Measurements from ENCODE around the gene COQ10B. TPM values are rescaled to one million over a fixed set of nuclear protein-coding genes. Genes with fewer than 3 reads are reported as not detected.
"Not testable (repeated sequence)": the region's sequence is repeated elsewhere in the genome, so short reads cannot be mapped to it uniquely, and the experiment has no call there.

The COQ10B gene
- total RNA-seq (2014; rRNA removed; shearing (Covaris generic); ENCODE audit: low replicate concordance), result 28.5 and 41.3 TPM in 2 replicates

- DNase-seq, result peak; percentile 99
- 0 out of 2 replicates have a peak, but pooled peaks cover 3% of the 10 kb centered on the region for H3K9me3 ChIP-seq
- no peaks in the 10 kb centered on the region for H3K36me3 ChIP-seq
- no peaks in the 10 kb centered on the region for H3K27me3 ChIP-seq
- peak within 1 kb of the TSS; percentile 89 for H3K4me3 ChIP-seq
Observed at GRCh38 chr2:197453123-197453913, at the start of gene COQ10B. Gene COQ10B (plus strand): TSS chr2:197453552. CDS start chr2:197453561, 9 bp downstream.

GRCh38 chr2:197405582-197405981, 47.8 kb upstream of the COQ10B start:
- no peaks in the 10 kb centered on the region for H3K27me3 ChIP-seq
- H3K4me3 ChIP-seq, result no peak overlapping the region
- peaks cover 90% of the 10 kb centered on the region for H3K36me3 ChIP-seq
- DNase-seq, result no peak
- H3K9me3 ChIP-seq, result no peaks in the 10 kb centered on the region

- no peaks in the 10 kb centered on the region for H3K9me3 ChIP-seq
- no peaks in the 10 kb centered on the region for H3K27me3 ChIP-seq
- H3K36me3 ChIP-seq, result peaks cover 76% of the 10 kb centered on the region
- H3K4me3 ChIP-seq, result no peak overlapping the region
- DNase-seq, result no peak
Observed at GRCh38 chr2:197414039-197414438, 39.3 kb upstream of the COQ10B start.

DNA sequence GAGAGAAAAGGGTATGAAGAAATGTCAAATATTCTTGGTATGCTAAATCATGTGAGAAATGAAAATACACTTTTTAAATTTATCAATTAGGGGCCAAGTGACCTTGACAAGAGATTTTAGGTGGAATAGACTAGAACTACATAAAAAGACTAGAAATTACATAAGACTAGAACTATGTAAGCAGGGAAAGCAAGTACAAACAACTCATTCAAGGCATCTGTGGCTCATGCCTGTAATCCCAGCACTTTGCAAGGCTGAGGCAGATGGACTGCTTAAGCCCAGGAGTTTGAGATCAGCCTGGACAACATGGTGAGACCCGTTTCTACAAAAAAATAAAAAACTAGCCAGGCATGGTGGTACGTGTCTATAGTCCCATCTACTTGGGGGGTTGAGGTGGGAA, 38.8 kb upstream of the COQ10B start:
- no peaks in the 10 kb centered on the region for H3K27me3 ChIP-seq
- DNase-seq, result no peak
- H3K36me3 ChIP-seq, result peaks cover 76% of the 10 kb centered on the region
- no peak overlapping the region for H3K4me3 ChIP-seq
- H3K9me3 ChIP-seq, result no peaks in the 10 kb centered on the region

DNA sequence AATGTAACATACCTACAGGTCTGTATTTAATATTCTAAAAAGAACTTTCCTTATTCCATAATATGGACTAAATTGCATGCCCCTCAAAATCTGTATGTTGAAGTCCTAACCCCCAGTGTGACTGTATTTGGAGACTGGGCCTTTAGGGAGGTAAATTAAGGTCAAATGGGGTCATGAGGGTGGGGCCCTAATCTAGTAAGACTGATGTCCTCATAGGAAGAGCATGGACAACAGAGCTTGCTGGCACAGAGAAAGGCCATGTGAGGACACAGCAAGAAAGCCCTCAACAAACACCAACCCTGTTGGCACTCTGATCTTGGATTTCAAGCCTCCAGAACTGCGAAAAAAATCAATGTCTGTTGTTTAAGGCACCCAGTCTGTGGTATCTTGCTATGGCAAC, 37.1 kb upstream of the COQ10B start:
- Histone ChIP-seq H3K9me3 (no peaks in the 10 kb centered on the region), H3K4me3 (no peak overlapping the region), H3K36me3 (peaks cover 76% of the 10 kb centered on the region), H3K27me3 (no peaks in the 10 kb centered on the region)
- no peak for DNase-seq

DNA sequence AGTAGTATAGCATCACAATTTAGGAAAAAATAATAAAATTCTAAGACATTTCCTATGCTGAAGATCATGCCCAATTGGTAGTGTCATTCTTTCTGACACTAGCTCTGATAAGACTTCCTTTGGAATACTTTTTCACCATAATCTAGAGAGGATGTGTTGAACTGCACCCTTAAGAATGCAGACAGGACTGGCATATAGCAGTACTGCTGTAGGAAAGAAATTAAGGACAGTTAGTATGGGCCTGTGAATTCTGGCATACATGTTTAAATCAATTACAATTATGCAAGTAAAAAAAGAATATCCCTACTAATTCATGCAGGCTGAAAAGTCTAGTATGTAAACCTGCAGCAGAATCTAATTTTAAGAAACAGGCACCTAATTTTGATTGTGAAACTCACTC, 33.9 kb upstream of the COQ10B start:
- Histone ChIP-seq H3K36me3 (peaks cover 73% of the 10 kb centered on the region), H3K27me3 (no peaks in the 10 kb centered on the region), H3K4me3 (no peak overlapping the region), H3K9me3 (no peaks in the 10 kb centered on the region)
- no peak for DNase-seq

GRCh38 chr2:197423307-197423706, 30.0 kb upstream of the COQ10B start:
- H3K36me3 ChIP-seq, result peaks cover 42% of the 10 kb centered on the region

GRCh38 chr2:197425550-197425949, 27.8 kb upstream of the COQ10B start:
- Histone ChIP-seq H3K9me3 (no peaks in the 10 kb centered on the region), H3K27me3 (no peaks in the 10 kb centered on the region), H3K36me3 (peaks cover 30% of the 10 kb centered on the region), H3K4me3 (no peak overlapping the region)
- DNase-seq, result no peak

More at GRCh38 chr2:197423307-197423706, 30.0 kb upstream of the COQ10B start:
- no peak for DNase-seq
- H3K4me3 ChIP-seq, result no peak overlapping the region
- H3K27me3 ChIP-seq, result no peaks in the 10 kb centered on the region
- H3K9me3 ChIP-seq, result no peaks in the 10 kb centered on the region

DNA sequence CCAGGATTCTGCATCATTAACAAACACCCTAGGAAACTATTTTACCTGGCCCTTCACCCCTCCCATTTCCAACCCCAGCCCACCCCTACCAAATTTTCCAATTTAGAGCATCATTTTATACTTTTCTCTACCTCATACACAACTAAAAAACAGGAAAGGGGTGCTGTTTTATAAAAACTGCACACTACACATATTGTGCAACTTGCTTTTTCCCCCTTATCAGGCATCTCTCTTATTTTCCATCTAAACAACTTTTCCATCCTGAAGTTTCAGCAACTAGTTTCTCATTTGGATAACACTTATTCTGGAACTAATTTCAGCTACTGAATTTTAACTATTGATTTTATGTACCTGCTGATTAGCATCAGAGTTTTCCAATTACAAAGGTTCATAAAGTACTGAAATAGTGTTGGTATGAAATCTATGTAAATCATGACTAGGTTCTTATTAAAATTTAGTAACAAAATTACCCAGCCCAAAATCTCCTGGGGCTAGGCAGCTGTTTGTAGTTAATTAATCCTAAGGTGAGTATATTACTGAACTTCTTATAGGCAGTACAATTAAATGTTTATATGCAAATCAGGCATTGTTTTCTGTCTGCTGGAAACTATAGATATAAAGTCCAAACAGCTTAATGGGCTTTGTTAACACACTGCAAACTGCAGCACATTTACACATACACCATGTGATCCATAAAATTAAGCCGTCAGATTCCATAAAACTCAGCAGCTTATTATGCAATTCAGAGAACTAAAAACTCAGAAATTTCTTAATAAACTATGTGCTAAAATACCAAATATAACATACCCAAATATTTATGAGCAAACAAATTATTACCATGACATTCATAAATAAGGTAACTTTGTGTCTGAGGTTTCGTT, 26.4 kb upstream of the COQ10B start:
- no peaks in the 10 kb centered on the region for H3K9me3 ChIP-seq
- no peak for DNase-seq

GRCh38 chr2:197427986-197428385, 25.4 kb upstream of the COQ10B start:
- Histone ChIP-seq H3K9me3 (no peaks in the 10 kb centered on the region), H3K36me3 (peaks cover 20% of the 10 kb centered on the region), H3K27me3 (no peaks in the 10 kb centered on the region), H3K4me3 (no peak overlapping the region)
- no peak for DNase-seq

More for the DNA sequence above, 26.4 kb upstream of the COQ10B start:
- no peak overlapping the region for H3K4me3 ChIP-seq
- peaks cover 19% of the 10 kb centered on the region for H3K36me3 ChIP-seq
- no peaks in the 10 kb centered on the region for H3K27me3 ChIP-seq

GRCh38 chr2:197431858-197432257, 21.5 kb upstream of the COQ10B start:
- Histone ChIP-seq H3K9me3 (no peaks in the 10 kb centered on the region), H3K4me3 (no peak overlapping the region), H3K27me3 (no peaks in the 10 kb centered on the region), H3K36me3 (peaks cover 15% of the 10 kb centered on the region)
- DNase-seq, result no peak

- not testable (repeated sequence) for DNase-seq, H3K27me3 ChIP-seq, H3K9me3 ChIP-seq
- H3K36me3 ChIP-seq, result peaks cover 15% of the 10 kb centered on the region
- peak overlapping the region; percentile 98 for H3K4me3 ChIP-seq
Observed at GRCh38 chr2:197432527-197432926, 20.8 kb upstream of the COQ10B start.

GRCh38 chr2:197433780-197434438, 19.4 kb upstream of the COQ10B start:
- Histone ChIP-seq H3K4me3 (peak overlapping the region; percentile 98), H3K27me3 (no peaks in the 10 kb centered on the region), H3K9me3 (no peaks in the 10 kb centered on the region), H3K36me3 (peaks cover 15% of the 10 kb centered on the region)
- DNase-seq, result no peak

GRCh38 chr2:197434541-197435513, 18.5 kb upstream of the COQ10B start, which contains the start of gene SF3B1:
Gene SF3B1 (minus strand): TSS chr2:197435028. CDS start chr2:197434999, 29 bp downstream.
- Histone ChIP-seq H3K4me3 (peak within 1 kb of the TSS; percentile 98), H3K27me3 (no peaks in the 10 kb centered on the region), H3K9me3 (no peaks in the 10 kb centered on the region), H3K36me3 (peaks cover 9% of the 10 kb centered on the region)
- DNase-seq, result peak; percentile 96

- H3K4me3 ChIP-seq, result peak overlapping the region; percentile 98
- DNase-seq, result no peak
- H3K36me3 ChIP-seq, result peaks cover 5% of the 10 kb centered on the region; the same call in 1 of the 2 replicates
- H3K9me3 ChIP-seq, result no peaks in the 10 kb centered on the region
- H3K27me3 ChIP-seq, result no peaks in the 10 kb centered on the region
Observed at GRCh38 chr2:197435598-197436420, 17.5 kb upstream of the COQ10B start.

All from MG63 (cell line).